Fibroblast of the conjunctiva (primary cell): ENCODE data around the gene ZDHHC22.

Experiments used
- DNase-seq: peaks from one replicate; pipeline ENCODE4 v3.0.0-alpha.2; 2010; ENCODE audit warnings: low read depth

The ZDHHC22 gene

DNA sequence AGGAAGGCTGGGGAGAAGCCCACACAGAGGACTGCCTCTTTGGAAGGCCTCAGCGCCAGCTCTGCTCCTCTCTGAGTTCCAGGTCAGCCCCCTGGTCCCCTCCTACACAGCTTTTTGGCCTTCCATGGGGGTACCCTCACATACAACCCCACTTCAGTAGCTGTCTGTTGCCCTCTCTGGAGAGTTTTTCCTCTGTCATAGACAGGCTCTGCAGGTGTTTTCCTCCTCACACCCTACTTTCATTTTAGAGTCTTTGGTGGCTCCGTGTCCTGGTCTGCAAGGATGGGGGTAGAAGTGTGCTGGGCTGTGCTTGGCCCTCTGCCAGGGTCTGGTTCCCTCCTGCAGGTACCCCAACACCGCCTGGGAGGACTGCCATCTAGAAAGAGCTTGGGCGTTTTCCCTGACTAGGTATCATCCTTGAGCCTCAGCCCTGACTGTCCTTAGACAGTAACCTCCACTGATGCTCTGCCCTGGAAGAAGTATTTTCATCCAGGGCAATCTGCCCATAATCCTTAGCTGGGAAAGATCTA is 15.1 kb downstream of the ZDHHC22 start:
- no peak for DNase-seq

DNA sequence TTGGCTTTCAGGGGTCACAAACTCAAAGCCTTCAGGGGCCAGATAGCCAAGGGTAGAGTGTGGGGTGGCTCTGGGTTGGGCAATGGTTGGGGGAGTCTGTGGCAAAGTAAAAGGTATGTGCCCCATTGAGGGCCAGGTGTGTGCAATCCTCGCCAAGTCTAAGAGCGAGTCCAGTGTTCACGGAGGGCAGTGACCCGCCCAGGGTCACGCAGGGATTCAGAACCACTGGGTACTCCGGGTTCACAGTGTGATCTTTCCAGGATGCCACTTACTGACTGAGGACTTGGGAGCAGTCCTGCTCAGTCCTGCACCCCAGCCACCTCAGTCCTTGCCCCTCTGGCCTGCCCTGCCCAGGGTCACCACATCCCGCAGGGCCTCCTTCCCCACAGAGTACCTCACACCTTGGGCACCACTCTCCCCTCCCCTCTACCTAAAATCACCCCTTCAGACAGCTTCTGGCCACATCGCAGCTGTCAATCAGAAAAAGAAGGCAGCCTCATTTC is 15.7 kb downstream of the ZDHHC22 start:
- no peak for DNase-seq

DNA sequence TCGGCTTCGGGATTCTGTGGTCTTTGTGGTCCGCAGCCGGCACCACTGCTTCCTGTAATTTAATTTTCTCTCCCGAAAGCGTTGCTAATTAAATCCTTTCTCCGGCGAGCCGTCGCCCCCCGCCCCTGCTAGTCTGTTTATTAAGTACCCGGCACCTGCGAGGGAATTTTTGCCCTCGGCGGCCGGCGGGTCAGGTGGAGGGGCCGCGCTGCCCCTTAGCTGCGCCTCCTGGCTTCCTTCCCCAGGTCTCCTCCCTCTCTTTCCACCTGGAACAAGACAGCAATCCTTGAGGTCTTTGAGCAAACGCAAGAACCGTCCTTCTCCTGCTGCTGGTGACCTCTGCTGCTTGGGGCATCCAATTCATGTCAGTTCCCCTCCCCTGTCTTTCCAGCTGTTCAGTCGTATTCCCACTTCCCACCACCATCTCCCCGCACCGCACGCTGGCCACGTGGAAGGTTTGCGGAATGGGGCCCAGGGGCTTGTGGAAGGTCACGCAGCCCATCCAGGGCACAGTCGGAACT is 16.2 kb downstream of the ZDHHC22 start:
- no peak for DNase-seq

DNA sequence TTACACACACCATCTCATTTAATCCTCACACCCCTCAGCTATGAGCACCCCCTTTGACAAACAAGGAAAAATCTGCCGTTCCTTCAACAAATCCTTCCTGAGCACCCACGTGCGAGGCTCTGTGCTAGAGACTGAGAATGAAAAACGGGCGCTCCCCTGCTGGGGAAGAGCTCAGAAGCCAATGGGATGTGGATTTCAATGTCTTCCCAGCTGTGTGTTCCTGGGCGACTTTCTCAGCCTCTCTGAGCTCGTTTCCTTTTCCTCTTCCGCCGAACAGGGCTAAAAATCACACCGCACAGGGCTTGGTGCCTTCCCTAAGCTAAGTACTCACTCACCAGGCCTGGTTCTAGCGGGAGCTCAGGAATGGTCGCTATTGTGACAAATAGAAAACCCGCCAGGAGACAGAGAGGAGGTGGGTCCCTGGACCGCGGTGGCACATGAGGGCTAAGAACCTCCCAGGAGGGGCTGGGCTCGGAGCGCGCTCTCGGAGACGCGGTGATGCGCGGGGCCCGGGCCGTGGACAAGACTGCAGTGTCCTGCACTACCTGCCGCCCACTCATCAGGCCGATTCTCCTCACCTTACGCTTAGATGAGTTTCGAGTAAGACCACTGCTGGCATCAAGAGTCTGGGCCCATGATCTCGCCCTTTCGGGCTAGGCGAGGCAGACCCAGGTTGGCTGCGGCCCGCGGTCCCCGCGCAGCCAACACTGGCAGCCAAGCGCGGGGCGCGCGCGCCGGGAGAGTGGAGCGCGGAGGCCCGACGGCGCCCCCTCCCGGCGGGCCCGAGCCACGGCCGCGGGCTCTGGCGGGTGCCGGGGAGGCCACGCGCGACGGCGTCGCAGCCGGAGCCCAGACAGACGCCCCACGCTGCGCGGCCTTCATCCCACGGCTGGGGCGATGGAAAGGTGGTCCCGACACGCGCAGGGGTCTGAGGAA is 17.0 kb downstream of the ZDHHC22 start:
- peak; percentile 1 for DNase-seq

DNA sequence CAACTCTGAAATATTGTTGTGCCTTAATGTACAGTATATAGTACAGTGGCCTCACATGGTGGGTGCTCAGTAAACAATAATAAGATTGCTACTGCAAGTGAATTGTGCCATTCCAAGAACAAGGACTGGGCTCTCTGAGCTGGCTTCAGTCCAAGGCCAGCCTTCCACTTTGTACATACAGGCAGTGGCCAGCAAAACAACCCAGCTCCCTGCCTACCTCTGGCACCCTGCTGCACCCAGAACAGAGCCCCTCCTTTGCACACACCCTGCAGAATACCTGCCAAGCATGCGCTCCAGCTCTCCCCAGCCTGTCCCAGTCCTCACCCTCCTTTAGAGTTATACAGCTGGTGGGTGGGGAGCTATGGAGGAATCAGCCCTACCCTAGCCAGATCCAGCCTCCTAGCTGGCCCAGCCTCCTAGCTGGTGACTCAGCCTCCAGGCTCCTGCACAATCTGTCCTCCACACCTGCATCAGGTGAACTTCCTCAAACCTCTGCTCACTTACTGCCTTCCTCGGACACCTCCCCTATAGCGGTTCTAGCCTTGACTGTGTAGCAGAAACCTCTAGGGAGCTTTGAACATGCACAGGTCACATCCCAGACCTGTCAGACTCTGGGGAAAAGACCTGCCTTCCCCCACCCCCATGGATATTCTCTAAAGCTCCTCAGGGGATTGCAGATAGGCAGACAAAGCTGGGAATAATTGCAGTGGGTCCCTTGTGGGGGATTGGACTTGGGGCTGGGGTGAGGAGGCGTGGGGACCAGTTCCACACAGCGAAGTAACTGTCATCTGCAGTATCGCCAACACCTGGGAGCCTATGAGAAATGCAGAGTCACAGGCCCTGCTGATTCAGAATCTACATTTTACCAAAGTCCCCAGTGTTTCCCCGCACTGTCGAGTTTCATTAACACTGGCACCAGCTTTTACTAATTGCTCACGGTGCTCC is 17.9 kb downstream of the ZDHHC22 start:
- no peak for DNase-seq

DNA sequence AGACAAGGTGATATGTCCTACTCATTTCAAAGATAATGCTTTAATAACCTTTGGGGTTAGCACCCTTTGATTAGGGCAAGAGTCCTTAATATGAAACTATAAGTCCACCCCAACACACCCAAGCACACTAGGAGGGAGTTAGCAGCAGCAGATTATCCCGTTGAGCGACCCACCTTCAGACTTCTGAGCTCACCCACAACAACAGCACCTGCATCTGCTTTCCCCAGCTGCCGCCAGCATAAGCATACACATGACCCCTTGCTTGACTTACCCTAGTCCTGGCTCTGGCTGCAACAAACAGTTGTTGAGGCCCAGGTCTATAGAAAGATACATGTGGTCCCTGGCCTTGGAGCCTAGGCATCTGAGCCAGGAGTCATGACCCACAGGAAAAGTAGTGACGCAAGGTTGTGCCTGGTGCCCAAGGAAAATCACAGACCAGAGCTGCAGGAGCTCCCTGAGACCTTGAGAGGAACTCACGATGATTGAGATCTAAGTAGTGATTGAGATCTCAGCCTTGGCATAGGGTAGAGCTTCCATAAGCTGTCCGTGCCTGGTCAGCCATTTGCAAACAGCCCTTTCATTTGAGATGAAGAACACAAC is 19.0 kb downstream of the ZDHHC22 start:
- DNase-seq, result no peak

DNA sequence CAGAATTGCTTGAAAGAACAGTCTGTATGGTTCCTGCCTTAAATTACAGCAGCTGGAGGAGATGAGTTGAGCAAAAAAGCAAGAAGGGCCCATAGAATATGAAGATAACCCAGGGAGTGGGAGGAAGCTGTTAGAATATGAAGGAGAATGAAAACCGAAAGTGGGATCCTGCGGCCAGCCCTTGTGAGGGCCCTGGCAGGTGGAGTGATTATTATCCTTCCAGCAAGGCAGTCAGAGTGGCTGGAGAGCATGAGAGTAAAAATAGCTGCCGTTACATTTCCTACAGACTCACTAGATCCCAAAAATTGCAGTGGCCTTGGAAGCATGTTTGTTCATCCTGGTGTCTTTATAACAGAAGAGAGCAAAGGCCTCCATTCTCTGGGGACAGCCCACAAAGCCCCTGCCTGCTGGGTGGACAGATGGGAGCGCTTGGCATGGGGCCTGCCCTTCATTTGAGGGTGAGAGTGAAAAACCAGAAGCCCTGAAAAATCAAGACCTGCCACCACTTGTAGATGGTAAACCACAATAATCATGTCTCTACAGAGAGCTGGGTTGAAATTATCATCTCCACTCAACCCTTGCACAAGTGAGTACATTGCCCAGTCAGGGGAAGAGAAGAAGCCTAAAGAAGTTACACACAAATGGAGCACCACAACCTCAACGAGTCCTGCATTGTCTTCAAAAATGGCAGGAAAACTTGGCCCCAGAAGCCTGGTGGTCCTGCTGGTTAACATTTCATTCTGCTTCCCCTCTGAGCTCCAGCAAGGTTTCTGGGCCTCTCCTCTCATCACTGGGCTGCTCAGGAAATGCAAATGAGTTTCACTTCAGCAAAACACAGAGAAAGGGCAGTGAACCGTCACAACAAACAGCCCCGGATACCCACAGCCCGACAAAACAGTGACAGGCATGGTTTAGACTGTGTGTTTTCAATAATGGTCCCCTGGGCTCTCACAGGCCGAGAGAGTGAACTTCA is 20.5 kb downstream of the ZDHHC22 start:
- DNase-seq, result no peak

DNA sequence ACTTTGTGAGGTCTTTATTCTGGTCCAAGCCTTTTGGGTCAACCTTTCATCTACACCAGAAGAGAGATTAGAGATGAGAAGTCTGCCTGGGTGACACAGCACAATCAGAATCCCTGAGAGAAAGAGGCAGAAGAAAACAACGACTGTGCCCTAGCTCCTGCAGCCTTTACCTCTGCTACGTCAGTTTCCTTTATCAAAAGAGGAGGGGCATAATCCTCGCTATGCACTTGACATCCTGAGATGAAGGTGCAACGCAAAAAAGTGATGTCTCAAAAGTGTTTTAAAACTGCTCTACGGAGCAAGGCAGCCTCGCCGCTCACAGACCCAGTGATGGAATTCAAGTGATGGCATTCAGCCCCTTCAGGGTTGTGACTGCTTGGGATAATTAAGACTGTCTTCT is 21.7 kb downstream of the ZDHHC22 start:
- no peak for DNase-seq

DNA sequence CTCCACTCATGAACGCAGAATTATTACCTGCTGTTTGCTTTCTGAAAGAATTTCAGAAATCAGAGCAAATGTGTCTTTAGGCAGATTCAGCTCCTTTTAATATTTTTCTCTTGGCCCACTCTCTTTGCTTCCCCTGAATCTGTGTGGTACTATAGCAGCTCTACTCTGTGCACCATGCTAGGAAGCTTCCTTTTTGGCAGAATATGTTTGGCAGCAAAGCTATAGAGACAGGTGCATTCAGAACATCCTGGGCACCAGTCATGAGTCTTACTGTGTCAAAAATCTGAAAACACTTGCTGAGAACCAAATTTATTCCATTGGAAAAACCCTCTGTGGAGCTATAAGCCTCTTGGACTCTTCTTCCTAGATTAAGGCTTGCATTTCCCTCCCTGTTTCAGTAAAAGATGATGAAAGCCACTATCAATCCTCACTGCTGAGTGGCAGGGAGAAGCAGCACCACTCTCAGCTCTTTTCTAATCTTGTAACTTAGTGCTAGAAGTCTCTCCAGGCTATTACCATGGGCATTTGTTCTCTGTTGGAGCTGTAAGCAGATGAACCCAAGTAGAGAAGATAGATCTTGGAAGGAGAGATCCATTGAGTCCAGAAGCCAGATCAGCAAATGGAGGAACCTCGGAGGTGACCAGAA is 25.3 kb downstream of the ZDHHC22 start:
- DNase-seq, result no peak

DNA sequence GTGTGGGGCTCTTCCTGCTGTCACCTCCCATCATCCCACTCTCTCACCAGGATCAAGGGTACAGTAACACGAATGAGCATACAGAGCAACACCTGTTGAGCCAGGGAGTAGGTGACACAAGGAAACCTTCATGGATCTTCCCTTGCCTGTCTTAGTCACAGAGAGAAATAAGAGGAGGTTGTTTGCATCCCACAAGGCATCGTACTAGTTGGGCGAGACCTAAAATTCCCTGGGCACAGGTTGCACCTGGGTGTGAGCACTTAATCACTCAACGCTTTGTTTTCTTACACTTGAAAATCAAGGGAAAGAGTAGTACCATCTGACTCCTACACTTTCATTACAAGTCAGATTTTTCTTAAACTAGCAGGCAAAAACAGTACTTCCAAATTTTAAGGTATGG is 27.0 kb downstream of the ZDHHC22 start:
- DNase-seq, result no peak

DNA sequence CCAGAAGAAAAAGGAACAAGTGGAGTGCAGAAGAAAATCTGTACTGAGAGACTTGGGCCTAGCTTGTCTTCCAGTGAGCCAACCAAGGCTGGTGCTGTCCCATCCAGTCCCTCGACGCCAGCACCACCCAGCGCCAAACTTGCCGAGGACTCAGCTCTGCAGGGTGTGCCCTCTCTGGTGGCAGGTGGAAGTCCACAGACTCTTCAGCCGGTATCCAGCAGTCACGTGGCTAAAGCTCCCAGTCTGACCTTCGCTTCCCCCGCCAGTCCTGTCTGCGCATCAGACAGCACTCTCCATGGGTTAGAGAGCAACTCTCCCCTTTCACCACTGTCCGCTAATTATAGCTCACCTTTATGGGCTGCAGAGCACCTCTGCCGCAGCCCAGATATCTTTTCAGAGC is 27.9 kb downstream of the ZDHHC22 start:
- DNase-seq, result no peak

DNA sequence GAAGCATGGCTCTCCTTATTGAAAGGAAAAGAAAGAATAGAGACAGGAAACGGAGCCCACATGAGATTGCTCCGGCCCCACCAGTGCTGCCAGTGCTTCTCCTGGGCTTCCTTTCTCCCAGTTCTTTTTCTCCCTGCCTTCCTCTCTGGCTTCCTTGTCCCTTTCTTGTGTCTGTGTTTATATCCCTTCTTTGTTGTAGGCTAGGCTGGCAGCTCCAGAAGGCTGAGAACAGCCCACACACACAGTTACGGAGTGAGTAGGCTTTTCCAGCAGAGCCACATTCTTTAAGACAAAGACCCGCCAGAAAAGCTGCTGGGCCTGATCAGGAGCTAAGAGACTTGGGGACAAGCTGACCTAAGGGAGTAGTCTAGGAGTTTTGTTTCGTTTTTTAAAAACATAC is 30.6 kb downstream of the ZDHHC22 start:
- no peak for DNase-seq

DNA sequence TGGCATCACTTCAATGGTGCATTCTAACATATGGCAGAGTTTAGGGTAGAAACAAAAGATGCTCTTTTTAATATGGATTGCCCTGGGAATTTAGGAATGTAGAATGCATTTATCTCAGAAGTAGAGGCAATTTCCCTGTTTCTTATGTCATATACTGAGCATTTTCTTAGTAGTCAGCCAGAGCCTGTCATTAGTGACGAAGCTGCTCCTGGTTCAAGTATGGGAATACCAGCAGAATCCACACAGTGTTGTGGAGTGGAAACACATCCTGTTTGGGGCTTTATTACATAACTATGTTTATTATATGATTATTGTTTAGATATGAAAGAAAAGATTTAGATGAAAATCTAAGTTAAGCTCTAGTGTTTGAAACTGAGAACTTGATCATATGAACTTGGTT is 31.3 kb downstream of the ZDHHC22 start:
- DNase-seq, result no peak

DNA sequence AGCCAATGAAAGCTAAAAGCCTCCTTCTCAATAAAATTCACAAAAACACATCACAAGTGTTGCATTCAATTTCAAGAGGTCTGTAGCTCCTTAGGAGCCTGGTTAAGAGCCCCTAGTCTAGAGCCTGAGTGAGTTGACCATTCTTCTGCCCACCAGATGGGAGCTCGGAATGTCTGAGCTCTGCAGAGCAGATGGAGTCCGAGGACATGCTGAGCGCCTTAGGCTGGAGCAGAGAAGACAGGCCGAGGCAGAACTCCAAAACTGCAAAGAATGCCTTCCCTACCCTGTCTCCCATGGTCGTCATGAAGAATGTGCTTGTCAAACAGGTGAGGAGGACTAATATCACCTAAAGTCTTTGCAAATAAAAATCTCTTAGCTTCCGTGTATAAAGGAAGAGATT is 31.9 kb downstream of the ZDHHC22 start:
- no peak for DNase-seq

DNA sequence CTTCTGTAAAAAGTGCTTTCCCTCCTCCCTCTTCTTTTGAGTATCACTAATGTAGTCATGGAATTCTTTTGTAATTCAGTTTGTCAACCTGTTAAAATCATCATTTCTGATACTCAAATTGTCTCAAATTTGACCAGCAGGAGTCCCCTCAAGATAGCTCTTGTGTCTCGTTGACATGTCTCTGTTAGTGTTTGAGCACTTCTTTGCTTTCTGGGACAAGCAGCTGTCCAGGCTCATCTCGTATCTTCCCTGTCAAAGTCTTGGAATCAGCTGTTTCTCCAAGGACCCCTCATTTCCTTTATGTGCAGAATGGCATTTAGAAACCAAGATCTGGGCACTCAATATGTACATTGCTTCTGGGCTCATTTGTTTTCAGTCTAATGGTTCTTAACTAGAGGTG is 32.8 kb downstream of the ZDHHC22 start:
- no peak for DNase-seq

DNA sequence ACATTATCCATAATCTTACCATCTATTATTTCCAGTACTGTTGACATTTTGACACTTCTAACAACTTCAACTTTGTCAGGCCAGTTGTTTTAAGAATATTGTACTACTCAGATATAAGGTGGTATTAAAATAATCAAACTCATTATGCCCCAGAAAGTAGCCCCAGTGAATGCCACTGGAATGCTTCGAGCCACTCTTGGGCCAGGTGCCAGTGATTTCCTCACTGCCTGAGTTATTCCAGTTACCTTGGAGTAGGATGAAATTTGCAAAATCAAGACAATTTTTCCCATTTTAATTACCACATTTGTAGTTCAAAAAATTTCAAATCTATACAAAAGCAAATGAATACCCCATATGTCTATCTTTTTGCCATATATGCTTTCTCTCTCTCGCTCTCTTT is 34.4 kb downstream of the ZDHHC22 start:
- no peak for DNase-seq

DNA sequence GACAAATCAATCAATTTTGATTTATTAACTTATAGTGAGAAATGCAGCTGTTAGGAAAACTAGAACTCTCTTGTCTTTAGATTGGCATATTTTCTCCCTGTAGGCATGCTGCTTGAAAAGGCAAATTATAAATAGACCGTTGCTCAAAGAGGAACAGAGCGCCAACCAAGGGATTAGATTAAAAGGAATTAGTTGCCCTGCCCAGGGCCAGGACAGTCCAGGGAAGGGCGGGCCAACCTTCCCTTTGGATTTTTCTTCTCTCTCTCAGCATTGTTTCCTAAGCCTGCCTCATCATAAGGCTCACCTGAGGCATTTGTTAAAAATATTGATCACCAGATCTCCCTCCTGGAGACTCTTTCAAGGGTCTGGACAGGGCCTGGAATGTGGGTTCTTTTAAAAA is 34.9 kb downstream of the ZDHHC22 start:
- no peak for DNase-seq

DNA sequence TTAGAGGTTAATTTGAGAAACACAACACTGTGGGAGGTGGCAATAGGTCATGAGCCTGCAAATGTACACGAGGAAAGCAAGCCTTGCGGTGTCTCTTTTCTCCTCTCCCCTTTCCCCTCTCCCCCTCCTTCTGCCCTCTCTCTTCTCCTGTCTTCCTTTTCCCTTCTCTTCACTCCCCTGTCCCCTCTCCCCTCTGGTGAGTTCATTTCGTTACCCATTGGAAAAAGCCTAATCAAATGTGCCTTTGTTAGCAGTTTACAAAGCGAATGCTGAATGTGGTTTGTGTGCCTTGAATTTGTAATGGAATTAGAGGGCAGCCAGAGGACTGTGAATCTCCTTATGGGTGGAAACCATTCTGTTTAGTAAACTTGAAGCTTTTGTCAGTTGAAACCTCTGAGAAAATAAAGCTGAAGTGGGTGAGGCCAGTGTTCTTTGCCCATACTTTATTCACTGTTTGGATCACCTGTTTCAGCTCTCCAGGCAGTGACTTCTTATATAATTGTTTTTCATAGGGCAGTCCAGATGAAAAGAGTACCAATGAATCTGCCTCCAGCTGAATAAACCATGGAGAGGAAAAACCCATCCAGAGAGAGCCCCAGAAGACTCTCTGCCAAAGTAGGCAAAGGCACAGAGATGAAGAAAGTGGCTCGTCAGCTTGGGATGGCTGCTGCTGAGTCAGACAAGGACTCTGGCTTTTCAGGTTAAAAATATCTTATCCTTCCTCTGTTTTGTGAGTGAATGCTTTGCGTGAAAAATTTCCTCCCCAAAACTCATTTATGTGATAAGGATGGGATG is 36.2 kb downstream of the ZDHHC22 start:
- no peak for DNase-seq

DNA sequence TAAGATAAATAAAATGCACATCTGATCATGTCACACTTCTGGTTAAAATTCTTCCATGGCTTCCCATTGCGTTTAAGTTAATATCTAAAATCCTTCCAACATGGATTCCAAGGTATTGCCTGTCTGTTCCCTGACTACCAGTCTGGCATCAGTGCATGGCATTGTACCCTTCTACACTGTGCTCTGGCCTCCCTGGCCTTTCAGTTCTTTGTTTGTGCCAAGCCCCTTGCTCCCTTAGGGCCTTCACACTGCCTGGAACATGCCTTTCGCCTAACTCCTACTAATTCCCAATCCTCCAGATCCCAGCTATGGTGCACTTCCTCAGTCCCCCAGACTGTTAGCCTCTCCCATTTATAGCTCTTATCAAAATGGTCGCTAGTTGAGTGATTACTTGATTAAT is 37.2 kb downstream of the ZDHHC22 start:
- DNase-seq, result no peak
